Uterine smooth muscle cell (primary cell): ENCODE results near the gene UQCRHL. TPM values are rescaled to one million over a fixed set of nuclear protein-coding genes. Genes with fewer than 3 reads are reported as not detected.

ENCODE experiments used
- total RNA-seq: library from RNA; depleted of rRNA; stranded (reverse); fragments of >200 nt; gene quantifications from 2 replicates; pipeline ENCODE4 v1.2.3, GENCODE V29; 2014

UQCRHL gene
- 2.4 and 2.6 TPM in 2 replicates for total RNA-seq

GRCh38 chr1:15807549-15807948 is at the start of gene UQCRHL:
Gene UQCRHL, minus strand, starts transcription at chr1:15807649. Its CDS starts 0 bp downstream, at chr1:15807649.

GRCh38 chr1:15847100-15847892 is 39.8 kb upstream of the UQCRHL start, which contains the start of gene SPEN:
Gene SPEN, plus strand, starts transcription at chr1:15847707. Its CDS starts 361 bp downstream, at chr1:15848068.

GRCh38 chr1:15758343-15758931 is 49.0 kb downstream of the UQCRHL start, which contains the start of gene FBLIM1:
Gene FBLIM1, plus strand, starts transcription at chr1:15758795. Its CDS starts 6,189 bp downstream, at chr1:15764984.

Other genes with a start within 250 kb of the UQCRHL start
- gene AGMAT, start 222.6 kb downstream of the UQCRHL start, total RNA-seq = 1.1 and 1.8 TPM in 2 replicates
- 14.1 and 14.4 TPM in 2 replicates for gene DDI2, start 190.2 kb downstream of the UQCRHL start, total RNA-seq
- gene PLEKHM2, start 123.3 kb downstream of the UQCRHL start, total RNA-seq = 60.5 and 98.2 TPM in 2 replicates
- 0.44 and 0.62 TPM in 2 replicates for gene SLC25A34, start 71.4 kb downstream of the UQCRHL start, total RNA-seq
- not detected in 2 replicates for gene TMEM82, start 65.2 kb downstream of the UQCRHL start, total RNA-seq
- gene FBLIM1, start 48.9 kb downstream of the UQCRHL start, total RNA-seq = 54.5 and 73.2 TPM in 2 replicates
- gene SPEN, start 40.1 kb upstream of the UQCRHL start, total RNA-seq = 20.3 and 23.6 TPM in 2 replicates
- gene ZBTB17, start 168.5 kb upstream of the UQCRHL start, total RNA-seq = 44.0 and 47.1 TPM in 2 replicates
- not detected in 2 replicates for gene SRARP, start 196.6 kb upstream of the UQCRHL start, total RNA-seq
- gene HSPB7, start 210.4 kb upstream of the UQCRHL start, total RNA-seq = 2.3 and 13.5 TPM in 2 replicates
- gene CLCNKA, start 214.4 kb upstream of the UQCRHL start, total RNA-seq = not detected in 2 replicates
- under 0.01 and 0.12 TPM in 2 replicates for gene CLCNKB, start 236.1 kb upstream of the UQCRHL start, total RNA-seq